ENCODE results near the gene NPDC1.

NPDC1 gene

DNA sequence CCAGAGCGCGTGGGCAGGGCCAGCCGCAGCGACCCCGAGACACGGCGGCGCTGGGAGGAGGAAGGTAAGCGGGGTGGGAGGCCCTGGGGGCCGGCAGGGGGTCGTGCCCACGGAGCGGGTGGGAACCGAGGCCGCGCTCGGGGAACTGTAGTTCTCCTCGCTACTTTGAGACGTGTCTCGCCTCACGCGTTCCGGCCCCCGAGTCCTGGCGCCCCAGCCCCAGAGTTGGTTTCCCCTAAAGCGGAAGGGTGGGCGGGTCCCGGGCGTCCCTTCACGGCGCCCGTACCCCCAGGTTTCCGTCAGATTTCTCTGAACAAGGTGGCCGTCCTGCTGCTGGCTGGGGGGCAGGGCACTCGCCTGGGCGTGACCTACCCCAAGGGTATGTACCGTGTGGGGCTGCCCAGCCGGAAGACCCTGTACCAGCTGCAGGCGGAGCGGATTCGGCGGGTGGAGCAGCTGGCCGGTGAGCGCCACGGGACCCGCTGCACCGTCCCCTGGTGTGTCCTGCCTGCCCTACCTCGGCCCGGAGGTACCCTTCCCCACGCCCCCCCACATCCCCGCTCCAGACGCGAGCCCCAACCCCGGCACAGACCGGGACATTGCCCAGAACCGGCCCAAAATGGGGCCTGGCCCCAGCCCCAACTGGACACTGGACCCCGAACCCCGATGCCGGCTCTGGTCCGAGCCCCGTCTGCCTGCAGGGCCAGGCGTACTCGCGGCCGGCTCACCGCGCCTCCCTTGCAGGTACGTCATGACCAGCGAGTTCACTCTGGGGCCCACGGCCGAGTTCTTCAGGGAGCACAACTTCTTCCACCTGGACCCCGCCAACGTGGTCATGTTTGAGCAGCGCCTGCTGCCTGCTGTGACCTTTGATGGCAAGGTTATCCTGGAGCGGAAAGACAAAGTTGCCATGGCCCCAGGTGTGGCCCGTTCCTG lies 32.0 kb upstream of the NPDC1 start:
- TF ChIP-seq REST (IDR thresholded peaks at IDR 0.05; ENCODE audit: insufficient read depth in 1 of 2, low read depth in 2 of 2, low read length in 2 of 2) (no peak), POLR2AphosphoS5 (IDR thresholded peaks at IDR 0.05; ENCODE audit: low read depth, low read length) (no peak), SIN3A (IDR thresholded peaks at IDR 0.05; ENCODE audit: borderline replicate concordance, insufficient read depth, low read length) (0 out of 2 replicates have a peak, but pooled peaks have one; percentile 41)

DNA sequence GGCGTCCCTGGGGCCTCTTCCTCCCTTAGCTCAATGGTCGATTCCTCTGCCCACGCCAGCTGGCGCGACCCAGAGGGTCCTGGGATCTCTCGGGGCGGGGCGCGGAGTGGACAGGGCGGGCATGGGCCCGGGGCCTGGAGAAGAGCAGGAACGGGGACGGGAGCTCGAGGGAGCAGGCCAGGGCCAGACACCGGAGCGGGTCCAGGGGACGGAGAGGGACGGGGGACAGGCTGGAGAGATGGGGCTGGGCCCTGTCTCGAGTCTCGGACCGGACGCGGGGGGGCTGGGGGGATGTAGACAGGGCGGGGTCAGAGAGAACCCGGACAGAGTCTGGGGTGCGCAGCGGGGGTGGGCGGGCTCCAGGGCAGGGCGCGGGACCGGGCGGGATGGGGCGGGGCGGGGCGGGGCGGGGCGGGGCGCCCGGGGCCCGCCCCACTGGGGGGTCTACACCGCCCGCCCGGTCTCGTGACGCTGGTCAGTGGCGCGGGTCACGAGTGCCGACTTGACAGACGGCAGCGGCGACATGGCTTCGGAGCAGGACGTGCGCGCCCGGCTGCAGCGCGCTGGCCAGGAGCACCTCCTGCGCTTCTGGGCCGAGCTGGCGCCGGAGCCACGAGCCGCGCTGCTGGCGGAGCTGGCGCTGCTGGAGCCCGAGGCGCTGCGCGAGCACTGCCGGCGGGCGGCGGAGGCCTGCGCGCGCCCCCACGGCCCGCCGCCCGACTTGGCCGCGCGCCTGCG lies 31.2 kb upstream of the NPDC1 start, which contains the start of gene UAP1L1:
TSS of gene UAP1L1 (plus strand) at position 508 of the 738 bp plus-strand sequence. CDS start at position 524, 16 bp downstream.
- no peak for TF ChIP-seq SIN3A (IDR thresholded peaks at IDR 0.05; ENCODE audit: borderline replicate concordance, insufficient read depth, low read length)
- no peak for TF ChIP-seq TAF1 (IDR thresholded peaks at IDR 0.05; ENCODE audit: borderline replicate concordance, insufficient read depth, low read length)
- 0 out of 4 replicates have a peak, but pooled peaks of 1 of the 2 experiments have one; percentile 39 for TF ChIP-seq REST (IDR thresholded peaks at IDR 0.05; ENCODE audit: insufficient read depth in 1 of 2, low read depth in 2 of 2, low read length in 2 of 2)
- no peak for TF ChIP-seq FOXP2 (optimal IDR thresholded peaks at IDR 0.05; ENCODE audit: borderline replicate concordance, extremely low read depth, extremely low read length, insufficient read depth)
- TF ChIP-seq POLR2AphosphoS5 (IDR thresholded peaks at IDR 0.05; ENCODE audit: low read depth, low read length): peak; percentile 33; the same call in 1 of the 2 replicates

DNA sequence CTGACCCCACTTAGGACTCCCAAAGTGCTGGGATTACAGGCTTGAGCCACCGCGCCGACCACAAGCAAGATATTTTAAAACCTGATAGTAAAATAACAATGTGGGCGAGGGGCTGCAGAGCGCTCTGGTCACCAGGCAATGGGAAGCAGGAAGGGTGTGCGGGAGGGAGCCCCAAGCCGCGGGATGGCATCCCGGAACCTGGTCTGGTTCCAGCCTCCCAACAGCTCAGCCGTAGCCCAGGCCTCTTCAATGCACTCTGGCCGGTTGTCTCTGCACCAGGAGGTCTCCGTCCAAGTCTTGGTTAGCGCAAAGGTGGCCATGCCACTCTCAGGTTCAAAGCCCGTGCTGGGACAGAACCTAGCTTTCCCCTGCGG lies 30.6 kb upstream of the NPDC1 start:
- TF ChIP-seq FOXP2 (optimal IDR thresholded peaks at IDR 0.05; ENCODE audit: borderline replicate concordance, extremely low read depth, extremely low read length, insufficient read depth): no peak
- TF ChIP-seq SIN3A (IDR thresholded peaks at IDR 0.05; ENCODE audit: borderline replicate concordance, insufficient read depth, low read length): no peak
- no peak for TF ChIP-seq TAF1 (IDR thresholded peaks at IDR 0.05; ENCODE audit: borderline replicate concordance, insufficient read depth, low read length)
- TF ChIP-seq POLR2AphosphoS5 (IDR thresholded peaks at IDR 0.05; ENCODE audit: low read depth, low read length): no peak
- TF ChIP-seq REST (IDR thresholded peaks at IDR 0.05; ENCODE audit: insufficient read depth in 1 of 2, low read depth in 2 of 2, low read length in 2 of 2): no peak

- TF ChIP-seq TAF1 (IDR thresholded peaks at IDR 0.05; ENCODE audit: borderline replicate concordance, insufficient read depth, low read length) (no peak), SIN3A (IDR thresholded peaks at IDR 0.05; ENCODE audit: borderline replicate concordance, insufficient read depth, low read length) (no peak), REST (IDR thresholded peaks at IDR 0.05; ENCODE audit: insufficient read depth in 1 of 2, low read depth in 2 of 2, low read length in 2 of 2) (no peak), FOXP2 (optimal IDR thresholded peaks at IDR 0.05; ENCODE audit: borderline replicate concordance, extremely low read depth, extremely low read length, insufficient read depth) (no peak), POLR2AphosphoS5 (IDR thresholded peaks at IDR 0.05; ENCODE audit: low read depth, low read length) (no peak)
Measured at GRCh38 chr9:137075275-137075775, 29.3 kb upstream of the NPDC1 start.
